AML-193 (cell line): ENCODE data around the gene DUSP16.

ENCODE experiments used
- DNase-seq, 2 experiments: peaks; one replicate each; lab custom pipeline; 2025; lab: John Stamatoyannopoulos, UW

The DUSP16 gene

GRCh38 chr12:12440784-12441428, 121.8 kb downstream of the DUSP16 start:
- no peak for DNase-seq

- DNase-seq, result no peak
Measured at GRCh38 chr12:12439636-12440035, 123.0 kb downstream of the DUSP16 start.

GRCh38 chr12:12436831-12437345, 125.8 kb downstream of the DUSP16 start:
- no peak for DNase-seq

- no peak for DNase-seq
Measured at GRCh38 chr12:12433203-12433731, 129.4 kb downstream of the DUSP16 start.

- DNase-seq, result no peak
Measured at GRCh38 chr12:12432364-12432763, 130.3 kb downstream of the DUSP16 start.

- no peak for DNase-seq
Measured at GRCh38 chr12:12428961-12429657, 133.6 kb downstream of the DUSP16 start.

- no peak for DNase-seq
Measured at GRCh38 chr12:12428047-12428446, 134.6 kb downstream of the DUSP16 start.

- DNase-seq, result no peak
Measured at GRCh38 chr12:12427568-12427967, 135.1 kb downstream of the DUSP16 start.

- no peak for DNase-seq
Measured at GRCh38 chr12:12425616-12426015, 137.0 kb downstream of the DUSP16 start.

- DNase-seq, result no peak
Measured at GRCh38 chr12:12425001-12425400, 137.7 kb downstream of the DUSP16 start.
